Activated naive CD4-positive, alpha-beta T cell treated with anti-CD3 and anti-CD28 coated beads, Interleukin-2, amount 50 U/mL, for 24 hours (primary cell): ENCODE data around the gene UGT1A5.

ENCODE experiments used
- H3K27ac Mint-ChIP-seq: one replicate; pipeline ENCODE4 v1.8.0; 2021; ENCODE audit warnings: mild to moderate bottlenecking, mixed read lengths
- H3K27me3 Mint-ChIP-seq: one replicate; pipeline ENCODE4 v1.8.0; 2021; ENCODE audit warnings: mixed read lengths
- H3K36me3 Mint-ChIP-seq: one replicate; pipeline ENCODE4 v1.8.0; 2021; ENCODE audit warnings: mixed read lengths
- H3K4me1 Mint-ChIP-seq: one replicate; pipeline ENCODE4 v1.8.0; 2021; ENCODE audit warnings: mixed read lengths
- H3K4me3 Mint-ChIP-seq: one replicate; pipeline ENCODE4 v1.8.0; 2021; ENCODE audit warnings: mild to moderate bottlenecking, mixed read lengths
- H3K9me3 Mint-ChIP-seq: one replicate; pipeline ENCODE4 v1.8.0; 2021; ENCODE audit warnings: mixed read lengths

The UGT1A5 gene

GRCh38 chr2:233712611-233713261, at the start of gene UGT1A5:
UGT1A5 (plus strand) TSS chr2:233712907; CDS start chr2:233712992, 85 bp downstream.
- Mint-ChIP-seq H3K4me3 (no peak within 1 kb of the TSS), H3K36me3 (no peaks in the 10 kb centered on the region), H3K27me3 (peaks cover 9% of the 10 kb centered on the region), H3K27ac (no peak within 1 kb of the TSS), H3K9me3 (no peaks in the 10 kb centered on the region), H3K4me1 (no peaks in the 10 kb centered on the region)

GRCh38 chr2:233663911-233664310, 48.8 kb upstream of the UGT1A5 start:
- Mint-ChIP-seq H3K27me3 (peaks cover 29% of the 10 kb centered on the region), H3K4me1 (no peaks in the 10 kb centered on the region), H3K36me3 (no peaks in the 10 kb centered on the region), H3K4me3 (no peak overlapping the region), H3K27ac (no peak overlapping the region), H3K9me3 (no peaks in the 10 kb centered on the region)

- Mint-ChIP-seq H3K36me3 (no peaks in the 10 kb centered on the region), H3K27me3 (peaks cover 29% of the 10 kb centered on the region), H3K4me1 (no peaks in the 10 kb centered on the region), H3K9me3 (no peaks in the 10 kb centered on the region), H3K4me3 (no peak overlapping the region), H3K27ac (no peak overlapping the region)
Measured at GRCh38 chr2:233668605-233669260, 44.0 kb upstream of the UGT1A5 start.

GRCh38 chr2:233671290-233672161, 41.2 kb upstream of the UGT1A5 start, which contains the start of gene UGT1A9:
UGT1A9 (plus strand) TSS chr2:233671898; CDS start chr2:233671935, 37 bp downstream.
- Mint-ChIP-seq H3K9me3 (no peaks in the 10 kb centered on the region), H3K27me3 (peaks cover 30% of the 10 kb centered on the region), H3K4me1 (no peaks in the 10 kb centered on the region), H3K27ac (no peak within 1 kb of the TSS), H3K36me3 (no peaks in the 10 kb centered on the region), H3K4me3 (no peak within 1 kb of the TSS)

GRCh38 chr2:233672886-233673285, 39.8 kb upstream of the UGT1A5 start:
- H3K4me3 Mint-ChIP-seq = no peak overlapping the region
- no peak overlapping the region for H3K27ac Mint-ChIP-seq
- H3K36me3 Mint-ChIP-seq = no peaks in the 10 kb centered on the region
- no peaks in the 10 kb centered on the region for H3K4me1 Mint-ChIP-seq
- H3K27me3 Mint-ChIP-seq = peaks cover 32% of the 10 kb centered on the region
- H3K9me3 Mint-ChIP-seq = no peaks in the 10 kb centered on the region

GRCh38 chr2:233673896-233674295, 38.8 kb upstream of the UGT1A5 start:
- Mint-ChIP-seq H3K27ac (no peak overlapping the region), H3K4me1 (no peaks in the 10 kb centered on the region), H3K27me3 (peaks cover 26% of the 10 kb centered on the region), H3K9me3 (no peaks in the 10 kb centered on the region), H3K4me3 (no peak overlapping the region), H3K36me3 (no peaks in the 10 kb centered on the region)

- peaks cover 25% of the 10 kb centered on the region for H3K27me3 Mint-ChIP-seq
- H3K4me1 Mint-ChIP-seq = no peaks in the 10 kb centered on the region
- no peak overlapping the region for H3K27ac Mint-ChIP-seq
- H3K36me3 Mint-ChIP-seq = no peaks in the 10 kb centered on the region
- no peak overlapping the region for H3K4me3 Mint-ChIP-seq
- H3K9me3 Mint-ChIP-seq = no peaks in the 10 kb centered on the region
Measured at GRCh38 chr2:233674314-233674713, 38.4 kb upstream of the UGT1A5 start.

GRCh38 chr2:233674995-233675394, 37.7 kb upstream of the UGT1A5 start:
- H3K36me3 Mint-ChIP-seq = no peaks in the 10 kb centered on the region
- peaks cover 26% of the 10 kb centered on the region for H3K27me3 Mint-ChIP-seq
- no peak overlapping the region for H3K27ac Mint-ChIP-seq
- H3K9me3 Mint-ChIP-seq = no peaks in the 10 kb centered on the region
- H3K4me1 Mint-ChIP-seq = no peaks in the 10 kb centered on the region
- H3K4me3 Mint-ChIP-seq = no peak overlapping the region

GRCh38 chr2:233676046-233676445, 36.7 kb upstream of the UGT1A5 start:
- H3K36me3 Mint-ChIP-seq = no peaks in the 10 kb centered on the region
- peaks cover 21% of the 10 kb centered on the region for H3K27me3 Mint-ChIP-seq
- H3K9me3 Mint-ChIP-seq = no peaks in the 10 kb centered on the region
- H3K27ac Mint-ChIP-seq = no peak overlapping the region
- no peak overlapping the region for H3K4me3 Mint-ChIP-seq
- no peaks in the 10 kb centered on the region for H3K4me1 Mint-ChIP-seq

- no peaks in the 10 kb centered on the region for H3K36me3 Mint-ChIP-seq
- no peaks in the 10 kb centered on the region for H3K9me3 Mint-ChIP-seq
- H3K4me3 Mint-ChIP-seq = no peak overlapping the region
- no peak overlapping the region for H3K27ac Mint-ChIP-seq
- H3K4me1 Mint-ChIP-seq = no peaks in the 10 kb centered on the region
- H3K27me3 Mint-ChIP-seq = peaks cover 14% of the 10 kb centered on the region
Measured at GRCh38 chr2:233679196-233679595, 33.5 kb upstream of the UGT1A5 start.

- no peaks in the 10 kb centered on the region for H3K4me1 Mint-ChIP-seq
- no peaks in the 10 kb centered on the region for H3K36me3 Mint-ChIP-seq
- peaks cover 13% of the 10 kb centered on the region for H3K27me3 Mint-ChIP-seq
- H3K4me3 Mint-ChIP-seq = no peak overlapping the region
- no peaks in the 10 kb centered on the region for H3K9me3 Mint-ChIP-seq
- no peak overlapping the region for H3K27ac Mint-ChIP-seq
Measured at GRCh38 chr2:233680361-233681045, 32.2 kb upstream of the UGT1A5 start.

- H3K27ac Mint-ChIP-seq = no peak within 1 kb of the TSS
- H3K36me3 Mint-ChIP-seq = no peaks in the 10 kb centered on the region
- no peak within 1 kb of the TSS for H3K4me3 Mint-ChIP-seq
- peaks cover 10% of the 10 kb centered on the region for H3K27me3 Mint-ChIP-seq
- H3K4me1 Mint-ChIP-seq = no peaks in the 10 kb centered on the region
- no peaks in the 10 kb centered on the region for H3K9me3 Mint-ChIP-seq
Measured at GRCh38 chr2:233681521-233682099, 31.1 kb upstream of the UGT1A5 start, which contains the start of gene UGT1A7. UGT1A7 (plus strand) TSS chr2:233681901; CDS start chr2:233681938, 37 bp downstream.

GRCh38 chr2:233684640-233685039, 28.1 kb upstream of the UGT1A5 start:
- Mint-ChIP-seq H3K27me3 (peaks cover 6% of the 10 kb centered on the region), H3K9me3 (no peaks in the 10 kb centered on the region), H3K27ac (no peak overlapping the region), H3K4me3 (no peak overlapping the region), H3K4me1 (no peaks in the 10 kb centered on the region), H3K36me3 (no peaks in the 10 kb centered on the region)

GRCh38 chr2:233686928-233687327, 25.8 kb upstream of the UGT1A5 start:
- no peaks in the 10 kb centered on the region for H3K9me3 Mint-ChIP-seq
- H3K4me3 Mint-ChIP-seq = no peak overlapping the region
- H3K27ac Mint-ChIP-seq = no peak overlapping the region
- no peaks in the 10 kb centered on the region for H3K36me3 Mint-ChIP-seq
- H3K27me3 Mint-ChIP-seq = peaks cover 2% of the 10 kb centered on the region
- H3K4me1 Mint-ChIP-seq = no peaks in the 10 kb centered on the region

- Mint-ChIP-seq H3K4me3 (no peak overlapping the region), H3K27ac (no peak overlapping the region), H3K4me1 (no peaks in the 10 kb centered on the region)
Measured at GRCh38 chr2:233688341-233688740, 24.4 kb upstream of the UGT1A5 start.

More at GRCh38 chr2:233688341-233688740, 24.4 kb upstream of the UGT1A5 start:
- Mint-ChIP-seq H3K9me3 (no peaks in the 10 kb centered on the region), H3K27me3 (peaks cover 2% of the 10 kb centered on the region), H3K36me3 (no peaks in the 10 kb centered on the region)
